ENCODE results near the gene ERFE. TPM values are rescaled to one million over a fixed set of nuclear protein-coding genes. Genes with fewer than 3 reads are reported as not detected.

Gene ERFE
- total and polyA plus RNA-seq, 2 of the 13 experiments (the other 11 are each of a cell fraction or from before 2014, with no cell fraction given) = 0.09 TPM; not detected in 1

DNA sequence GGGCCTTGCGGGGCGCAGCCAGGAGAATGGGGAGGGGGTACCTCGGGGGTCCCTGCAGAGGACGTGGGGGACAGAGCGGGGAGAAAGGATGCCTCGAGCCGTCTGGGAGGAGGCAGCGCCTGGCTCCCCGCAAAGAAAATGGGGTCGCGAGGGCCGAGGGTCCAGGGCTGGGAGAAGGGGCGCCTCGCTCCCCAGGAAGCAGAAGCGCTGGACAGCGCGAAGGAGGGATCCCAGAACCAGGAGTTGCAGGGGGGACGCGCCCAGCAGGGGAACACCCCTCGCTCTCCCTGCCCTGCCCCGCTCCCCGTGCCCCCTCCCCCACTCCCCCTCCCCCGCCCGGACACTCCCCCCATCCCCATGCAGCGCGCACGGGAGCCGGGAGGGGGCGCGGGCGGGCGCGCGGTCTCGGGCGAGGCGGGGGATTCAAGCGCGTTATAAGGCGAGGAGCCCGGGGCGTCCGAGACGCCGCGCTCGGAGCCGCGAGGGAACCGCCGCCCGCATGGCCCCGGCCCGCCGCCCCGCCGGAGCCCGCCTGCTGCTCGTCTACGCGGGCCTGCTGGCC is at the start of gene ERFE (continued):
- TF ChIP-seq, protein P1, sequence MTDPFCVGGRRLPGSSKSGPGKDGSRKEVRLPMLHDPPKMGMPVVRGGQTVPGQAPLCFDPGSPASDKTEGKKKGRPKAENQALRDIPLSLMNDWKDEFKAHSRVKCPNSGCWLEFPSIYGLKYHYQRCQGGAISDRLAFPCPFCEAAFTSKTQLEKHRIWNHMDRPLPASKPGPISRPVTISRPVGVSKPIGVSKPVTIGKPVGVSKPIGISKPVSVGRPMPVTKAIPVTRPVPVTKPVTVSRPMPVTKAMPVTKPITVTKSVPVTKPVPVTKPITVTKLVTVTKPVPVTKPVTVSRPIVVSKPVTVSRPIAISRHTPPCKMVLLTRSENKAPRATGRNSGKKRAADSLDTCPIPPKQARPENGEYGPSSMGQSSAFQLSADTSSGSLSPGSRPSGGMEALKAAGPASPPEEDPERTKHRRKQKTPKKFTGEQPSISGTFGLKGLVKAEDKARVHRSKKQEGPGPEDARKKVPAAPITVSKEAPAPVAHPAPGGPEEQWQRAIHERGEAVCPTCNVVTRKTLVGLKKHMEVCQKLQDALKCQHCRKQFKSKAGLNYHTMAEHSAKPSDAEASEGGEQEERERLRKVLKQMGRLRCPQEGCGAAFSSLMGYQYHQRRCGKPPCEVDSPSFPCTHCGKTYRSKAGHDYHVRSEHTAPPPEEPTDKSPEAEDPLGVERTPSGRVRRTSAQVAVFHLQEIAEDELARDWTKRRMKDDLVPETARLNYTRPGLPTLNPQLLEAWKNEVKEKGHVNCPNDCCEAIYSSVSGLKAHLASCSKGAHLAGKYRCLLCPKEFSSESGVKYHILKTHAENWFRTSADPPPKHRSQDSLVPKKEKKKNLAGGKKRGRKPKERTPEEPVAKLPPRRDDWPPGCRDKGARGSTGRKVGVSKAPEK (CRISPR knock-in tag; IDR thresholded peaks at IDR 0.05; ENCODE audit: borderline replicate concordance) = no peak
- no peak for TF ChIP-seq KLF15 (CRISPR knock-in tag; IDR thresholded peaks at IDR 0.05; ENCODE audit: borderline replicate concordance)
- peak; percentile 61 for TF ChIP-seq PATZ1 (CRISPR knock-in tag; IDR thresholded peaks at IDR 0.05)

DNA sequence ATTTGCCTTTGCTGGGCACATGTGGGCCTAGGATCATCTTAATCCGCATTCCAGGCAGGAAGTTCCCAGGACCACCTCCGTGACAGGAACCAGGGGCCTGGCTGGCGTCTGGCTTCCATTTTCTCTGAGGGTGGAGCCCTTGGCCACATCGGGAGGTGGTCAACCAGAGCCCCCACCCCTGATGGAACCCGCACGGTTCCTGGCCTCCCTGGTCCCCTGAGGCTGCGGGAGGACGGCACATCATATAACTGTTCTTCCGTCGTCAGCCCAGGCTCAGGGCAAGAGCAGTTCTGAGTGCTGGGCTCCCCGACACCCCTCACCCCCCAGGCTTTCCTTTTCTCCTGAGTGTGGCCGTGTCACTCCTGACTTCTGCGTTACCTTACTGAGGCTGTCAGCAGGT is 45.2 kb upstream of the ERFE start:
- no peak overlapping the region for H3K4me3 ChIP-seq (replicated peaks in 1 of 3; ENCODE audit: insufficient read depth in 1 of 3, low read depth in 2 of 3, low read length in 3 of 3)
- in situ Hi-C loops (cut with HindIII; ENCODE audit: extremely low pct_ligation_motif_present, low pct_unique_long_range_greater_than_20kb) = no loop called here
- no peak for DNase-seq (ENCODE audit: low spot score)

More for the DNA sequence above, 45.2 kb upstream of the ERFE start:
- Histone ChIP-seq H4K20me1 (ENCODE audit: insufficient read depth, low read length) (no peaks in the 10 kb centered on the region), H3K9me3 (ENCODE audit: low read length) (no peaks in the 10 kb centered on the region), H3K4me1 (ENCODE audit: insufficient read depth, low read length) (peaks cover 8% of the 10 kb centered on the region), H3K36me3 (replicated peaks in 1 of 2; ENCODE audit: control insufficient read depth in 1 of 2, insufficient read depth in 2 of 2, low read length in 2 of 2) (no peaks in the 10 kb centered on the region), H3K27me3 (ENCODE audit: control insufficient read depth in 1 of 2, insufficient read depth in 2 of 2, low read length in 2 of 2) (peaks cover 0 to 19% of the 10 kb centered on the region in 2 experiments; a peak in 3 of 5 replicates), H3K79me2 (ENCODE audit: insufficient read depth, low read length) (no peaks in the 10 kb centered on the region), H2AFZ (ENCODE audit: low read length) (no peak overlapping the region), H3K4me2 (ENCODE audit: low read depth, low read length) (no peak overlapping the region), H3K9ac (ENCODE audit: insufficient read depth, low read depth, low read length) (no peak overlapping the region), H3K27ac (ENCODE audit: extremely low read length, insufficient read depth, low read length) (no peak overlapping the region)
- intact Hi-C loops (cut with micrococcal nuclease; ENCODE audit: unreplicated experiment) = no loop called here
- no peak for TF ChIP-seq ZNF557 (CRISPR knock-in tag; IDR thresholded peaks at IDR 0.05)
- no peak for TF ChIP-seq SP1 (IDR thresholded peaks at IDR 0.05)
- no peak for TF ChIP-seq SP1 (CRISPR knock-in tag; IDR thresholded peaks at IDR 0.05)
- TF ChIP-seq ZSCAN9 (CRISPR knock-in tag; IDR thresholded peaks at IDR 0.05; ENCODE audit: borderline replicate concordance) = no peak
- TF ChIP-seq HOXD1 (CRISPR knock-in tag; IDR thresholded peaks at IDR 0.05) = no peak
- TF ChIP-seq HNF1A (IDR thresholded peaks at IDR 0.05; ENCODE audit: low read depth) = no peak
- no peak for TF ChIP-seq HNF1A (CRISPR knock-in tag; IDR thresholded peaks at IDR 0.05; ENCODE audit: borderline replicate concordance)
- TF ChIP-seq ZC3H13 (CRISPR knock-in tag; IDR thresholded peaks at IDR 0.05) = no peak
- TF ChIP-seq NAIF1 (CRISPR knock-in tag; IDR thresholded peaks at IDR 0.05; ENCODE audit: borderline replicate concordance) = no peak
- no peak for TF ChIP-seq ISL2 (CRISPR knock-in tag; IDR thresholded peaks at IDR 0.05)
- TF ChIP-seq BATF2 (CRISPR knock-in tag; IDR thresholded peaks at IDR 0.05) = no peak
- no peak for ATAC-seq
- no TSS peak for BruUV-seq (replicated peaks)
- WGBS (ENCODE audit: low lambda C conversion rate) = 52% methylated on average over 11 of the region's 13 CpGs
- no peak for FAIRE-seq
- ChIA-PET CTCF (ENCODE audit: low intra/inter-chr PET ratio, low total read pairs) (no interaction called here), POLR2A (no interaction called here)

All from HepG2 (cell line).